ENCODE results near the gene STAP1. TPM values are rescaled to one million over a fixed set of nuclear protein-coding genes. Genes with fewer than 3 reads are reported as not detected.

Gene STAP1
- total RNA-seq, 1 donor from 2014 or later = 0.52 TPM

DNA sequence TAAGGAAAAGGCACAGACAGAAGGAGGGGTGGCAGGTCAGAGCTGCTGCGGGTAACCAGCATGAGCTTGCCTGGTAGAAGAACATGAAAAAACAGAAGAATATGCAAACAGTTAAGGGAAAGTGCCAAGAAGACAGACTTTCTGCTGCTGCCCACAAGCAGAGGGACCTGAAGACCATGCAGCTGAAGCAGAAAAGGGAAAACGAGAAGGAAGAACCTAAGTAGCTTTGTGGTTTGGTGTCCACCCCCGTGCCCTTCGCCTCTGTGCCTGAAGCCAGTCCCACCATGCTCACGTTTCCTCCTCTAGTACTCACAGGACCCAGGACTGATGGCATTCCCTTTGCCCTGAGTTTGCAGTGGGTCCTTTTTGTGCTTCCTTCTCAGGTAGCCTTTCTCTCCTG lies 79.6 kb downstream of the STAP1 start:
- no peaks in the 10 kb centered on the region for H3K9me3 ChIP-seq (ENCODE audit: control insufficient read depth in 3 of 3, low read length in 3 of 3)
- no peaks in the 10 kb centered on the region for H3K27me3 ChIP-seq (ENCODE audit: control insufficient read depth in 3 of 3, insufficient read depth in 3 of 3, low read length in 3 of 3)
- H3K4me3 ChIP-seq (ENCODE audit: low read length in 3 of 3) = no peak overlapping the region
- H3K4me1 ChIP-seq (ENCODE audit: control insufficient read depth in 3 of 3, insufficient read depth in 3 of 3, low read length in 3 of 3) = no peaks in the 10 kb centered on the region
- H3K36me3 ChIP-seq (ENCODE audit: control insufficient read depth in 3 of 3, insufficient read depth in 3 of 3, low read length in 3 of 3) = peaks cover 2 to 15% (median 11%) of the 10 kb centered on the region in 3 donors
- no peak overlapping the region for H3K27ac ChIP-seq (ENCODE audit: low read depth, low read length)
- no peak overlapping the region for H3K9ac ChIP-seq (ENCODE audit: low read depth in 1 of 3, low read length in 3 of 3)

DNA sequence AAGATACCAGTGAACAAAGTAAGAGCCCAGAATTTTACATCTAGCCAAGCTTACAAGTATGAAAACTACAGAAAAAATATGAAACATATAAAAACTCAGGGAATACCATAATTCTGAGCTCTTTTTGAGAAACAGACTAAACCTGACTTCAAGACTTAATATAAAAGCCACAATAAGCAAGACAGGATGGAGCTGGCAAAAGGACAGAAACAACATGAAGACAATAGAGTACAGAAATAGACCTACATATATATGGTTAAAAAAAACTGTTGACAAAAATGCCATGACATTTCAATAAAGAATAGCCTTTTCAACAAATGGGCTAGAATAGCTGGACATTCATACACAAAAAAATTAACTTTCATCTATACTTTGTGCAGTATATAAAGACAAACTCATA lies 93.0 kb downstream of the STAP1 start:
- Histone ChIP-seq H3K36me3 (ENCODE audit: control insufficient read depth in 3 of 3, insufficient read depth in 3 of 3, low read length in 3 of 3) (peaks cover 7 to 9% (median 7%) of the 10 kb centered on the region in 3 donors), H3K9ac (ENCODE audit: low read depth in 1 of 3, low read length in 3 of 3) (no peak overlapping the region), H3K27ac (ENCODE audit: low read depth, low read length) (no peak overlapping the region)

More for the DNA sequence above, 93.0 kb downstream of the STAP1 start:
- H3K4me3 ChIP-seq (ENCODE audit: low read length in 3 of 3) = no peak overlapping the region
- H3K4me1 ChIP-seq (ENCODE audit: control insufficient read depth in 3 of 3, insufficient read depth in 3 of 3, low read length in 3 of 3) = no peaks in the 10 kb centered on the region
- H3K27me3 ChIP-seq (ENCODE audit: control insufficient read depth in 3 of 3, insufficient read depth in 3 of 3, low read length in 3 of 3) = no peaks in the 10 kb centered on the region
- no peaks in the 10 kb centered on the region for H3K9me3 ChIP-seq (ENCODE audit: control insufficient read depth in 3 of 3, low read length in 3 of 3)

Small RNAs within 50 kb of the gene (small RNA-seq; reads per million reads assigned to genes)
- not detected for gene AC096720.1

Other genes starting within 250 kb of the STAP1 start
- gene CENPC, start 13.2 kb upstream of the STAP1 start, total RNA-seq = 28.2 TPM
- gene UBA6, start 142.4 kb downstream of the STAP1 start, total RNA-seq = 36.0 TPM
- not detected for gene GNRHR, start 195.7 kb downstream of the STAP1 start, total RNA-seq